Stimulated activated naive B cell treated with anti-CD40 and anti-IgM and Interleukin-4, amounts not matched to agents 10 μg/mL and 1 μg/mL and 100 μg/mL, for 72 hours (primary cell): ENCODE results near the gene LRP4.
"Not testable (repeated sequence)": the region's sequence is repeated elsewhere in the genome, so short reads cannot be mapped to it uniquely, and the experiment has no call there.

Source experiments
- ATAC-seq, 2 donors: fragments of 150-1000 bp; cut with Tn5 transposase; replicated peaks; 2 replicates each; pipeline ENCODE4 v1.10.0; 2021; ENCODE audit warnings: moderate library complexity in 1 of 2
- DNase-seq: peaks from one replicate; pipeline ENCODE4 v3.0.0; 2021
- H3K27ac Mint-ChIP-seq: one replicate; pipeline ENCODE4 v1.8.0; 2022; ENCODE audit warnings: mild to moderate bottlenecking, mixed read lengths
- H3K27me3 Mint-ChIP-seq, 2 donors: one replicate each; pipeline ENCODE4 v1.8.0; 2022; ENCODE audit warnings: mixed read lengths in 2 of 2
- H3K36me3 Mint-ChIP-seq, 2 donors: one replicate each; pipeline ENCODE4 v1.8.0; 2022; ENCODE audit warnings: mixed read lengths in 2 of 2, mild to moderate bottlenecking in 1 of 2
- H3K4me1 Mint-ChIP-seq, 2 donors: one replicate each; pipeline ENCODE4 v1.8.0; 2022; ENCODE audit warnings: mixed read lengths in 2 of 2, mild to moderate bottlenecking in 1 of 2
- H3K4me3 Mint-ChIP-seq, 2 donors: one replicate each; pipeline ENCODE4 v1.8.0; 2022; ENCODE audit warnings: mild to moderate bottlenecking in 2 of 2, mixed read lengths in 2 of 2, moderate library complexity in 1 of 2
- H3K9me3 Mint-ChIP-seq, 2 donors: one replicate each; pipeline ENCODE4 v1.8.0; 2022; ENCODE audit warnings: mixed read lengths in 2 of 2, mild to moderate bottlenecking in 1 of 2

Gene LRP4

GRCh38 chr11:46918083-46918787, at the start of gene LRP4:
Gene LRP4, minus strand, starts transcription at chr11:46918550. Its CDS starts 171 bp downstream, at chr11:46918379.
- Mint-ChIP-seq H3K9me3 (no peaks in the 10 kb centered on the region), H3K4me3 (peak within 1 kb of the TSS; percentile 82 to 86), H3K36me3 (no peaks in the 10 kb centered on the region), H3K27me3 (peaks cover 46 to 55% of the 10 kb centered on the region in 2 donors), H3K27ac (peak within 1 kb of the TSS; percentile 59), H3K4me1 (peaks cover 21 to 37% of the 10 kb centered on the region in 2 donors)
- ATAC-seq (peak; percentile 64 to 72), DNase-seq (no peak)

- peaks cover 0 to 2% of the 10 kb centered on the region in 2 donors for H3K9me3 Mint-ChIP-seq
- ATAC-seq = no peak
- peaks cover 10 to 12% of the 10 kb centered on the region in 2 donors for H3K36me3 Mint-ChIP-seq
- H3K27me3 Mint-ChIP-seq = no peaks in the 10 kb centered on the region
- no peak overlapping the region for H3K4me3 Mint-ChIP-seq
- no peak overlapping the region for H3K27ac Mint-ChIP-seq
- H3K4me1 Mint-ChIP-seq = peaks cover 1 to 19% of the 10 kb centered on the region in 2 donors
- no peak for DNase-seq
Measured at GRCh38 chr11:46967962-46968361, 49.6 kb upstream of the LRP4 start.

- ATAC-seq (no peak), DNase-seq (no peak)
- no peak overlapping the region for H3K27ac Mint-ChIP-seq
- peaks cover 0 to 16% of the 10 kb centered on the region in 2 donors for H3K4me1 Mint-ChIP-seq
- peaks cover 11 to 15% of the 10 kb centered on the region in 2 donors for H3K36me3 Mint-ChIP-seq
- no peaks in the 10 kb centered on the region for H3K27me3 Mint-ChIP-seq
- peaks cover 0 to 2% of the 10 kb centered on the region in 2 donors for H3K9me3 Mint-ChIP-seq
- H3K4me3 Mint-ChIP-seq = no peak overlapping the region
Measured at GRCh38 chr11:46966773-46967172, 48.4 kb upstream of the LRP4 start.

GRCh38 chr11:46963844-46964243, 45.5 kb upstream of the LRP4 start:
- Mint-ChIP-seq H3K9me3 (peaks cover 0 to 7% of the 10 kb centered on the region in 2 donors), H3K27ac (no peak overlapping the region), H3K4me3 (no peak overlapping the region), H3K4me1 (peaks cover 0 to 16% of the 10 kb centered on the region in 2 donors), H3K27me3 (no peaks in the 10 kb centered on the region), H3K36me3 (peaks cover 24 to 36% of the 10 kb centered on the region in 2 donors)
- ATAC-seq (no peak), DNase-seq (no peak)

- H3K9me3 Mint-ChIP-seq, H3K4me3 Mint-ChIP-seq, H3K27ac Mint-ChIP-seq, H3K27me3 Mint-ChIP-seq, ATAC-seq, DNase-seq: not testable (repeated sequence)
- H3K4me1 Mint-ChIP-seq = peaks cover 0 to 16% of the 10 kb centered on the region in 2 donors
- peaks cover 30 to 41% of the 10 kb centered on the region in 2 donors for H3K36me3 Mint-ChIP-seq
Measured at GRCh38 chr11:46961886-46962285, 43.5 kb upstream of the LRP4 start.

GRCh38 chr11:46961041-46961440, 42.7 kb upstream of the LRP4 start:
- no peak overlapping the region for H3K4me3 Mint-ChIP-seq
- ATAC-seq (no peak), DNase-seq (no peak)
- peaks cover 3 to 7% of the 10 kb centered on the region in 2 donors for H3K9me3 Mint-ChIP-seq
- peaks cover 0 to 16% of the 10 kb centered on the region in 2 donors for H3K4me1 Mint-ChIP-seq
- no peaks in the 10 kb centered on the region for H3K27me3 Mint-ChIP-seq
- peaks cover 27 to 41% of the 10 kb centered on the region in 2 donors for H3K36me3 Mint-ChIP-seq
- H3K27ac Mint-ChIP-seq = no peak overlapping the region

GRCh38 chr11:46958777-46959176, 40.4 kb upstream of the LRP4 start:
- DNase-seq (no peak), ATAC-seq (no peak)
- Mint-ChIP-seq H3K36me3 (peaks cover 22 to 37% of the 10 kb centered on the region in 2 donors), H3K9me3 (peaks cover 3 to 5% of the 10 kb centered on the region in 2 donors), H3K27me3 (no peaks in the 10 kb centered on the region), H3K27ac (no peak overlapping the region), H3K4me3 (no peak overlapping the region), H3K4me1 (peaks cover 0 to 8% of the 10 kb centered on the region in 2 donors)

GRCh38 chr11:46953093-46953492, 34.7 kb upstream of the LRP4 start:
- Mint-ChIP-seq H3K27me3 (no peaks in the 10 kb centered on the region), H3K4me1 (peaks cover 3 to 8% of the 10 kb centered on the region in 2 donors), H3K36me3 (peaks cover 5 to 15% of the 10 kb centered on the region in 2 donors), H3K9me3 (no peaks in the 10 kb centered on the region), H3K4me3 (no peak overlapping the region), H3K27ac (no peak overlapping the region)
- DNase-seq (no peak), ATAC-seq (no peak)

- DNase-seq (no peak), ATAC-seq (no peak)
- H3K27me3 Mint-ChIP-seq = no peaks in the 10 kb centered on the region
- no peak overlapping the region for H3K27ac Mint-ChIP-seq
- no peaks in the 10 kb centered on the region for H3K9me3 Mint-ChIP-seq
- H3K4me3 Mint-ChIP-seq = no peak overlapping the region
- peaks cover 5 to 15% of the 10 kb centered on the region in 2 donors for H3K36me3 Mint-ChIP-seq
- peaks cover 3 to 8% of the 10 kb centered on the region in 2 donors for H3K4me1 Mint-ChIP-seq
Measured at GRCh38 chr11:46952553-46952952, 34.2 kb upstream of the LRP4 start.

- ATAC-seq (no peak), DNase-seq (no peak)
- Mint-ChIP-seq H3K4me3 (no peak overlapping the region), H3K4me1 (peaks cover 3 to 8% of the 10 kb centered on the region in 2 donors), H3K27me3 (no peaks in the 10 kb centered on the region), H3K27ac (no peak overlapping the region), H3K36me3 (peaks cover 5 to 15% of the 10 kb centered on the region in 2 donors), H3K9me3 (no peaks in the 10 kb centered on the region)
Measured at GRCh38 chr11:46951864-46952263, 33.5 kb upstream of the LRP4 start.

GRCh38 chr11:46949297-46949696, 30.9 kb upstream of the LRP4 start:
- Mint-ChIP-seq H3K4me3 (no peak overlapping the region), H3K9me3 (no peaks in the 10 kb centered on the region), H3K36me3 (peaks cover 5 to 20% of the 10 kb centered on the region in 2 donors), H3K27ac (no peak overlapping the region), H3K27me3 (no peaks in the 10 kb centered on the region), H3K4me1 (peaks cover 3 to 13% of the 10 kb centered on the region in 2 donors)
- ATAC-seq (no peak), DNase-seq (no peak)

- H3K4me1 Mint-ChIP-seq = peaks cover 3 to 13% of the 10 kb centered on the region in 2 donors
Measured at GRCh38 chr11:46948378-46949131, 30.2 kb upstream of the LRP4 start.

GRCh38 chr11:46947399-46948077, 29.2 kb upstream of the LRP4 start:
- H3K9me3 Mint-ChIP-seq = no peaks in the 10 kb centered on the region
- H3K4me3 Mint-ChIP-seq = no peak overlapping the region
- H3K36me3 Mint-ChIP-seq = peaks cover 2 to 10% of the 10 kb centered on the region in 2 donors

More at GRCh38 chr11:46948378-46949131, 30.2 kb upstream of the LRP4 start:
- DNase-seq = no peak
- Mint-ChIP-seq H3K4me3 (no peak overlapping the region), H3K27me3 (no peaks in the 10 kb centered on the region), H3K9me3 (no peaks in the 10 kb centered on the region), H3K36me3 (peaks cover 7 to 15% of the 10 kb centered on the region in 2 donors), H3K27ac (no peak overlapping the region)
- no peak for ATAC-seq

GRCh38 chr11:46944356-46945075, 26.2 kb upstream of the LRP4 start:
- H3K27ac Mint-ChIP-seq = no peak overlapping the region
- no peaks in the 10 kb centered on the region for H3K9me3 Mint-ChIP-seq
- H3K4me1 Mint-ChIP-seq = peaks cover 2 to 11% of the 10 kb centered on the region in 2 donors
- ATAC-seq (no peak), DNase-seq (no peak)
- peaks cover 5 to 12% of the 10 kb centered on the region in 2 donors for H3K36me3 Mint-ChIP-seq
- no peaks in the 10 kb centered on the region for H3K27me3 Mint-ChIP-seq
- H3K4me3 Mint-ChIP-seq = no peak overlapping the region

More at GRCh38 chr11:46947399-46948077, 29.2 kb upstream of the LRP4 start:
- Mint-ChIP-seq H3K27me3 (no peaks in the 10 kb centered on the region), H3K27ac (no peak overlapping the region), H3K4me1 (peaks cover 2 to 12% of the 10 kb centered on the region in 2 donors)
- DNase-seq (no peak), ATAC-seq (no peak)
